ENCODE results near the gene ZNF471.

The ZNF471 gene

GRCh38 chr19:56573914-56574313 lies 66.3 kb downstream of the ZNF471 start:
- no peak for DNase-seq (ENCODE audit: low read depth in 2 of 2)

- DNase-seq (ENCODE audit: low read depth in 2 of 2): no peak
These were observed 70.3 kb downstream of the ZNF471 start for GRCh38 chr19:56577719-56578602.

Measured in fibroblast of skin of left biceps (primary cell).